ENCODE measurements around the gene ZNF559. TPM values are rescaled to one million over a fixed set of nuclear protein-coding genes. Genes with fewer than 3 reads are reported as not detected.

The ZNF559 gene
- total RNA-seq, 1 experiment from 2014 or later = 7.2 TPM

DNA sequence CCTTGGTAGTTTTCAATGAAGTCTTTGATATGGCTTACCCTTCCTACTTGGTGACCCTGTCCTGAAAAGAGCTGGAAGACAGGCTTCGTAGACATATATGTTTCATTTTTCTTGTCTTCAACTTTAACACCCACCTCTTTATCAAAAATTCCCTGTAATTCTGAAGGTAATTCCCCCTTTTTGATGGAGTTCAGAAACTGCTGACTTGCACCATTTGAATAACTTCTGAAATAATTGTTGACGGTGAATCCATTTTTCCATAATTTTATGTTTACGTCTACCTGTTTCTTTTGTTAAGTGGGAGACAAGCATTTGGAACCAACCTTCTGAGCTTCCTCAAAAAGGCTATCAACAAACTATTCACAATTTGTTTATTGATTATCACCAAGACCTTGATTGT, 24.3 kb downstream of the ZNF559 start:
- DNase-seq (ENCODE audit: low spot score) = no peak
- in situ Hi-C loops (cut with HindIII; ENCODE audit: low sequenced_read_pairs) = no loop called here

DNA sequence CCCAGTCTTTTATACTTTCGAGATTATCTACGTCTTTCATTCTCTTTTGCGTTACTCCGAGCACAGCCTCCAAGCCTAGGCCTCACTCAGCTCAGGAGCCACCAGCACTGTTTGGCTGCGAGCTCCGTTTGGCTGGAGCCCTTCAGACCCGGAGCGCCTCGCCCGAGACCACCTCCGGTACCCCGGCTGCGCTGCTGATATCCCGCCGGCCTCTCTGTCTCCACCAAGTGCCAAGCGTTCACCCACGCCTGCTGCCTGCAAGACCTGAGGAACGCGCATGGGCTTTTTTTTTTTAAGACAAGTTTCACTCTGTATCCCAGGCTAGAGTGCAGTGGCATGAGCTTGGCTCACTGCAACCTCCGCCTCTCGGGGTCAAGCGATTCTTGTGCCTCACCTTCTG, 24.7 kb downstream of the ZNF559 start:
- no peak for DNase-seq (ENCODE audit: low spot score)
- in situ Hi-C loops (cut with HindIII; ENCODE audit: low sequenced_read_pairs) = no loop called here

DNA sequence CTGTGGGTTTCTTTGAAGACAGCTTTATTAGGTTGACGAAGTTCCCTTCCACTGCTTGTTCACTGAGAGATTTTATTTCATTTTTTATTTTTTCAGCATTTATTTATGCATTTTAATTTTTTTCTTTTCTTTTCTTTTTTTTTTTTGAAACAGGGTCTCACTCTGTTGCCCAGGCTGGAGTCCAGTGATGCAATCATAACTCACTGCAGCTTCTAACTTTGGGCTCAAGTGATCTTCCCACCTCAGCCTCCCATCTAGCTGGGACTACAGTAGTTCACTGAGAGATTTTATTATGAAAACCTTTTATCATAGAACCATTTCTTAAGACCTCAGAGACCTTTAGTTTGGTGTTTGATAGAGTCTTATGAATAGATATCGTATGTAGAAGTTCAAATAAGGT, 28.5 kb downstream of the ZNF559 start:
- in situ Hi-C loops (cut with HindIII; ENCODE audit: low sequenced_read_pairs) = no loop called here
- DNase-seq (ENCODE audit: low spot score) = no peak

DNA sequence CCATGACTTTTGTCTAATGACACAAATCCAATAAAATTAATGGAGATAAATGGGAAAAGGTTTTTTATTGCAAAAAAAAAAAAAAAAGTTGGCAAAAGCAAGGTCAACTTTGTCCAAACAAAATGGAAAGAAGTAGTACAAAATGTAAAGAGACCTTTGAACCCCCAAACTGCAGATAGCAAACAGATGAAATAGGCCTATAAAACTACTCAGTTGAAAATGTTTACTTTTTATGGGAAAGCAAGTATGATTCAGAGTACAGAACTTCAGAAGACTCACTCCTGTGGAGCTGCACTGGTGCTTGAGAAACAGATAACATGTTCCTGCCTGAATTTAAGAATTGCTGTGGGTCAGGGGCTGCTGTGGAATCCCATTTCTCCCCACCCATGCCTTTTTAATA, 29.0 kb downstream of the ZNF559 start:
- in situ Hi-C loops (cut with HindIII; ENCODE audit: low sequenced_read_pairs) = no loop called here
- no peak for DNase-seq (ENCODE audit: low spot score)

DNA sequence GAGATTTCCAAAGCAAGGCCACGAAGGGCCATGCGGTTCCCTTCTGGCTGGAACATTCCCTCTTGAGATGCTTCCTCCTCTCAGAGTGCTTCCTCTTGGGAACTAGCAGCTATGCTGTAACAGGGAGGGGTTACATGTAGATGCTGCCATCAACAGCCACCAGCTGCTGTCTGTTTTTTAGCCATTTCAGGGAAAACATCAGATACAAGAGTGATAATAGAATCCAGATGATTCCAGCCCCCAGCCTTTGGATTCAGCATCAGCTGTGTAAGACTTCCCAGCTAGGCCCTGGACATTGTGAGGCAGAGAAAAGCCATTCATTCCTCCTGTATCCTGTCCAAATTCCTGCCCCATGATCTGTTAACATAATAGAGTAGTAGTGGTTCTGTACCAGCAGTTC, 30.7 kb downstream of the ZNF559 start:
- no peak for DNase-seq (ENCODE audit: low spot score)
- in situ Hi-C loops (cut with HindIII; ENCODE audit: low sequenced_read_pairs) = no loop called here

DNA sequence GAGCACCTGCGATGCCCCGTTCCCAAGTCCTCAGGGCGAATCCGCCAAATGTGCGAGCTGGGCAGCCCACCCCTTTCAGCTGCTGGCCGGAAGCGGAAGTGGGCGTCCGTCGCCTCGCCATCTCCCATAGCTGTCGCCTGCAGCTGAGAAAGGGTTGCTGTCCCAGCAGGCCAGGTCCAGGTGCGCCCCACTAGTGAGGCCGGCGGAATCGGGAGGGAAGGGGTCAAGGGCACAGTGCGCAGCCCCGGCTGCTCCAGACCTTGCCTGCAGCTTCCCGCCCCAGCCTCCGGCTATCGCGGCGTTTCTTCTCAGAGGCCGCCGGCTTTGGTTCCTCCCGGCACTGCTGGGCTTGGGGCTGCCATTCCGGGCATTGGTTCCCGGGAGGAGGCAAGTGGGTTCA, 38.9 kb downstream of the ZNF559 start, which contains the start of gene ZNF177:
ZNF177 (plus strand) TSS at position 109 of the 400 bp plus-strand sequence. CDS start 15,299 bp downstream, outside the sequence.
- no peak for DNase-seq (ENCODE audit: low spot score)
- in situ Hi-C loops (cut with HindIII; ENCODE audit: low sequenced_read_pairs) = no loop called here

DNA sequence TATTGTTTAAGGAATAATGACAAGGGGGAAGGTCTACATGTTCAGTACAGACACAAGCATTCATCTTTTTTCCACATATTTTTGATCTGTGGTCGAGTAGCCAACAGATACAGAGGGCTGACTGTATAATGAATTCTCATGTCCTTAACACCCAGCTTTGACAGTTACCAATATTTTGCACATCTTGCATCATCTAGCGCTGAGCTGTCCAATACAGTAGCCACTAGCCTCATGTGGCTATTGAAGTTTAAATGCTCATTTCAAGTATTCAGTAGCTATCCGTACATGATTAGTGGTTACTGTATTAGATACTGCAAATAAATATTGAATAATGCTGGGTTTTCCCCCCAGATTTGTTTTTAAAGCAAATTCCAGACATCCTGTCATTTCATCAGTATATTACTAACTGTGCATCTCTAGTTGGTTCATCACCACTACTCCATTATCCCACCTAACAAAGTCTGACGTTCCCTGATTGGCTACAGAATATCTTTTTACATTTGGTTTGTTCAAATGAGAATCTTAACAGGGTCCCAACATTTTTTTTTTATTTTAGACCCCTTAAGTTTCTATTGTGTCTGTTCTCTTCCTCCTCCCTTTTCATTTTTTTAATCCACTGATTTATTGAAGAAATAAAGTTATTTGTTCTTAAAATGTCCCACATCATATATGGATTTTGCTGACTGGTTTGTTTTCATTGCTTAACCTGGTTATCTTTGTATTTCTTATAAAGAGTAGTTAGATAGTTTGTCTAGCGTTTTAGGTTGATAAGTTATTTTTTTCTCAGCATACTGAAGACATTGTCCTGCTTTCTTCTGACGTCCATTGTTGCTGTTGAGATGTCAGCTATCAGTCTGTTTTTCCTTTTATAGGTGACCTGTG, 47.0 kb downstream of the ZNF559 start:
- in situ Hi-C loops (cut with HindIII; ENCODE audit: low sequenced_read_pairs) = no loop called here
- DNase-seq (ENCODE audit: low spot score) = no peak

DNA sequence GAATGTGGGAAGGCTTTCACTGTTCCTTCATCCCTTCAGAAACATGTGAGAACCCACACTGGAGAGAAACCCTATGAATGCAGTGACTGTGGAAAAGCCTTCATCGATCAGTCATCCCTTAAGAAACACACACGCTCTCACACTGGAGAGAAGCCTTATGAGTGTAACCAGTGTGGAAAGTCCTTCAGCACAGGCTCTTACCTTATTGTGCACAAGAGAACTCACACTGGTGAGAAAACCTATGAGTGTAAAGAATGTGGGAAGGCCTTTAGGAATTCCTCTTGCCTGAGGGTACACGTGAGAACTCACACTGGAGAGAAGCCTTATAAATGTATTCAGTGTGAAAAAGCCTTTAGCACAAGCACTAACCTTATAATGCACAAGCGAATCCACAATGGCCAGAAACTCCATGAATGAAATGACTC, 57.4 kb downstream of the ZNF559 start:
- in situ Hi-C loops (cut with HindIII; ENCODE audit: low sequenced_read_pairs) = no loop called here
- no peak for DNase-seq (ENCODE audit: low spot score)

Other genes with a start within 250 kb of the ZNF559 start
- gene OR1M1, start 237.1 kb upstream of the ZNF559 start, total RNA-seq (2014; rRNA removed; shearing (Covaris generic)) = not detected in 2 replicates
- gene OR7G2, start 216.7 kb upstream of the ZNF559 start, total RNA-seq (2014; rRNA removed; shearing (Covaris generic)) = not detected in 2 replicates
- gene OR7G1, start 208.4 kb upstream of the ZNF559 start, total RNA-seq (2014; rRNA removed; shearing (Covaris generic)) = not detected in 2 replicates
- not detected in 2 replicates for gene OR7G3, start 197.2 kb upstream of the ZNF559 start, total RNA-seq (2014; rRNA removed; shearing (Covaris generic))
- gene ZNF317, start 183.8 kb upstream of the ZNF559 start, total RNA-seq (2014; rRNA removed; shearing (Covaris generic)) = 17.7 and 40.5 TPM in 2 replicates
- gene OR7D2, start 145.2 kb upstream of the ZNF559 start, total RNA-seq (2014; rRNA removed; shearing (Covaris generic)) = not detected in 2 replicates
- gene OR7D4, start 104.6 kb upstream of the ZNF559 start, total RNA-seq (2014; rRNA removed; shearing (Covaris generic)) = not detected in 2 replicates
- not detected in 2 replicates for gene OR7E24, start 73.2 kb upstream of the ZNF559 start, total RNA-seq (2014; rRNA removed; shearing (Covaris generic))
- gene ZNF699, start 14.3 kb upstream of the ZNF559 start, total RNA-seq (2014; rRNA removed; shearing (Covaris generic)) = 8.4 and 8.9 TPM in 2 replicates
- 2.2 and 2.7 TPM in 2 replicates for gene ZNF177, start 38.8 kb downstream of the ZNF559 start, total RNA-seq (2014; rRNA removed; shearing (Covaris generic))
- gene ZNF266, start 111.4 kb downstream of the ZNF559 start, total RNA-seq (2014; rRNA removed; shearing (Covaris generic)) = 13.0 and 16.1 TPM in 2 replicates
- not detected in 2 replicates for gene ZNF560, start 174.4 kb downstream of the ZNF559 start, total RNA-seq (2014; rRNA removed; shearing (Covaris generic))
- 0.68 and 8.9 TPM in 2 replicates for gene ZNF426, start 214.5 kb downstream of the ZNF559 start, total RNA-seq (2014; rRNA removed; shearing (Covaris generic))